HG03521 (cell line): Measurements from ENCODE around the gene RSPH3.
"Not testable (repeated sequence)": the region's sequence is repeated elsewhere in the genome, so short reads cannot be mapped to it uniquely, and the experiment has no call there.

Source experiments
- ATAC-seq: cut with Tn5 transposase; IDR thresholded peaks from one replicate; pipeline ENCODE4 v1.9.1; 2021; ENCODE audit warnings: mild to moderate bottlenecking, moderate library complexity; ENCODE audit not compliant: unreplicated experiment

RSPH3 gene

GRCh38 chr6:158978757-158979156 lies 21.2 kb downstream of the RSPH3 start:
- ATAC-seq = no peak

GRCh38 chr6:158977382-158977781 lies 22.6 kb downstream of the RSPH3 start:
- no peak for ATAC-seq

GRCh38 chr6:158972241-158973233 lies 27.5 kb downstream of the RSPH3 start:
- no peak for ATAC-seq

- ATAC-seq = no peak
These were observed 29.2 kb downstream of the RSPH3 start for GRCh38 chr6:158970640-158971275.

- no peak for ATAC-seq
These were observed 30.9 kb downstream of the RSPH3 start for GRCh38 chr6:158969148-158969547.

GRCh38 chr6:158963020-158963808 lies 36.8 kb downstream of the RSPH3 start:
- no peak for ATAC-seq

GRCh38 chr6:158962371-158962770 lies 37.6 kb downstream of the RSPH3 start:
- no peak for ATAC-seq

GRCh38 chr6:158960026-158960425 lies 40.0 kb downstream of the RSPH3 start:
- no peak for ATAC-seq

GRCh38 chr6:158959552-158959951 lies 40.5 kb downstream of the RSPH3 start:
- no peak for ATAC-seq

- no peak for ATAC-seq
These were observed 41.3 kb downstream of the RSPH3 start for GRCh38 chr6:158958504-158959386.

GRCh38 chr6:158955255-158955654 lies 44.7 kb downstream of the RSPH3 start:
- no peak for ATAC-seq

- no peak for ATAC-seq
These were observed 45.2 kb downstream of the RSPH3 start for GRCh38 chr6:158954753-158955152.

- ATAC-seq = not testable (repeated sequence)
These were observed 48.0 kb downstream of the RSPH3 start for GRCh38 chr6:158952011-158952410.

GRCh38 chr6:158951565-158951964 lies 48.4 kb downstream of the RSPH3 start:
- not testable (repeated sequence) for ATAC-seq

- no peak for ATAC-seq
These were observed 52.7 kb downstream of the RSPH3 start for GRCh38 chr6:158947284-158947683.

GRCh38 chr6:158943380-158944032 lies 56.5 kb downstream of the RSPH3 start:
- no peak for ATAC-seq

GRCh38 chr6:158942349-158942748 lies 57.7 kb downstream of the RSPH3 start:
- ATAC-seq = no peak

- ATAC-seq = no peak
These were observed 58.8 kb downstream of the RSPH3 start for GRCh38 chr6:158941246-158941645.

GRCh38 chr6:158939255-158940159 lies 60.5 kb downstream of the RSPH3 start:
- no peak for ATAC-seq
